HepG2 (cell line): ENCODE measurements around the gene RNASE9. TPM values are rescaled to one million over a fixed set of nuclear protein-coding genes. Genes with fewer than 3 reads are reported as not detected.

ENCODE experiments used
- ATAC-seq: fragments of 200-7000 bp; cut with Tn5 transposase; 3 replicates; pipeline ENCODE4 v1.9.1; 2020; ENCODE audit warnings: mild to moderate bottlenecking, moderate library complexity
- BruUV-seq: library from RNA; stranded (reverse); fragments of 400-500 nt; replicated peaks from 2 replicates; lab custom pipeline; 2021; lab: Mats Ljungman, UMichigan
- CTCF ChIA-PET: fragments of 300-600 bp; formaldehyde crosslinking; extraction: SDS; loops from one replicate; lab custom pipeline; 2021; ENCODE audit warnings: low total read pairs, inconsistent platforms, low intra/inter-chr PET ratio; lab: Yijun Ruan, JAX
- POLR2A ChIA-PET: fragments of 350-600 bp; sonication (Branson Sonifier 250); formaldehyde crosslinking; loops from one replicate; lab custom pipeline; 2020; ENCODE audit warnings: antibody characterized with exemption, inconsistent platforms; lab: Yijun Ruan, JAX
- DNase-seq: peaks from one replicate; pipeline ENCODE4 v3.0.0-alpha.2; 2015; ENCODE audit warnings: low spot score
- FAIRE-seq: peaks from 3 replicates; lab custom pipeline; 2011; peaks lifted over from hg19 to GRCh38; lab: Jason Lieb, UNC
- H2AFZ ChIP-seq: one replicate; pipeline ENCODE4 v1.6.1; 2011; ENCODE audit warnings: low read length, inconsistent platforms
- H3K27ac ChIP-seq: fragments of 300-600 bp; 3 replicates; pipeline ENCODE4 v1.8.0; 2011; ENCODE audit warnings: mixed run types, mild to moderate bottlenecking, mixed read lengths, low read length, inconsistent platforms; ENCODE audit not compliant: insufficient read depth; ENCODE audit errors: extremely low read length
- H3K27me3 ChIP-seq, 2 experiments: fragments of 200-600 bp in 1 of 2; 2 replicates in 1 of 2; 3 replicates in 1 of 2; pipeline versions ENCODE4 v1.6.0 to v1.8.0; 2011; ENCODE audit warnings: low read length in 2 of 2, mild to moderate bottlenecking in 2 of 2, moderate library complexity in 2 of 2, inconsistent platforms in 1 of 2; ENCODE audit not compliant: insufficient read depth in 2 of 2, control insufficient read depth in 1 of 2
- H3K36me3 ChIP-seq, 2 experiments: fragments of 200-600 bp in 1 of 2; replicated peaks in 1 of 2; 2 replicates in 1 of 2; 3 replicates in 1 of 2; pipeline versions ENCODE4 v1.5.1 to v1.8.0; 2011; ENCODE audit warnings: low read length in 2 of 2, inconsistent platforms in 1 of 2; ENCODE audit not compliant: insufficient read depth in 2 of 2, control insufficient read depth in 1 of 2
- H3K4me1 ChIP-seq: 2 replicates; pipeline ENCODE4 v1.5.1; 2012; ENCODE audit warnings: low read length, inconsistent platforms; ENCODE audit not compliant: insufficient read depth
- H3K4me2 ChIP-seq: 2 replicates; pipeline ENCODE4 v1.6.0; 2011; ENCODE audit warnings: low read depth, low read length, inconsistent platforms
- H3K4me3 ChIP-seq, 3 experiments: fragments of 200-600 bp in 1 of 3; sonication (generic), shearing (Covaris generic) in 1 of 3; replicated peaks in 1 of 3; 2 replicates each; pipeline ENCODE4 v1.5.1; 2011 to 2016; ENCODE audit warnings: low read length in 3 of 3, inconsistent platforms in 2 of 3, low read depth in 2 of 3, mild to moderate bottlenecking in 2 of 3, control low read depth in 1 of 3, mixed read lengths in 1 of 3; ENCODE audit not compliant: insufficient read depth in 1 of 3
- H3K79me2 ChIP-seq: one replicate; pipeline ENCODE4 v1.6.1; 2011; ENCODE audit warnings: low read length, inconsistent platforms; ENCODE audit not compliant: insufficient read depth
- H3K9ac ChIP-seq: 2 replicates; pipeline ENCODE4 v1.6.0; 2011; ENCODE audit warnings: mild to moderate bottlenecking, low read depth, low read length, inconsistent platforms; ENCODE audit not compliant: insufficient read depth
- H3K9me3 ChIP-seq: 2 replicates; pipeline ENCODE4 v1.5.1; 2012; ENCODE audit warnings: mild to moderate bottlenecking, low read length
- H4K20me1 ChIP-seq: 2 replicates; pipeline ENCODE4 v1.6.0; 2011; ENCODE audit warnings: inconsistent platforms, mild to moderate bottlenecking, low read length, moderate library complexity; ENCODE audit not compliant: insufficient read depth
- BCL3 ChIP-seq: sonication (generic); formaldehyde crosslinking; IDR thresholded peaks from 2 replicates; pipeline ENCODE4 v1.5.1; 2020; ENCODE audit warnings: mild to moderate bottlenecking, missing genetic modification reagents, moderate library complexity
- FOXA3 ChIP-seq: IDR thresholded peaks from 2 replicates; pipeline ENCODE4 v1.6.1; 2016; ENCODE audit warnings: missing genetic modification reagents, missing compliant biosample characterization
- PITX1 ChIP-seq: sonication (generic); formaldehyde crosslinking; IDR thresholded peaks from 2 replicates; pipeline ENCODE4 v1.5.1; 2020; ENCODE audit warnings: mild to moderate bottlenecking, missing genetic modification reagents
- SIX4 ChIP-seq: sonication (generic); formaldehyde crosslinking; IDR thresholded peaks from 2 replicates; pipeline ENCODE4 v1.4.0; 2020; ENCODE audit warnings: missing genetic modification reagents
- TARDBP ChIP-seq: sonication (generic); formaldehyde crosslinking; IDR thresholded peaks from 2 replicates; pipeline ENCODE4 v1.8.0; 2022; ENCODE audit warnings: mild to moderate bottlenecking, missing genetic modification reagents
- ZNF180 ChIP-seq: sonication (generic); formaldehyde crosslinking; IDR thresholded peaks from 2 replicates; pipeline ENCODE4 v1.4.0; 2020; ENCODE audit warnings: low read depth, missing genetic modification reagents, borderline replicate concordance
- ZNF737 ChIP-seq: sonication (generic); formaldehyde crosslinking; IDR thresholded peaks from 2 replicates; pipeline ENCODE4 v1.5.0; 2020; ENCODE audit warnings: missing genetic modification reagents, mild to moderate bottlenecking, borderline replicate concordance
- WGBS: methylation state at CpG from one replicate; pipeline ENCODE4 v1.1.6; 2017; ENCODE audit warnings: low lambda C conversion rate; 5-methylcytosine and 5-hydroxymethylcytosine counted together
- in situ Hi-C: cut with HindIII; loops from 2 replicates; pipeline ENCODE4 v1.10.0; 2017; ENCODE audit warnings: low pct_unique_long_range_greater_than_20kb; ENCODE audit not compliant: extremely low pct_ligation_motif_present
- intact Hi-C: fragments of 100-400 bp; cut with micrococcal nuclease; formaldehyde crosslinking; loops from one replicate; pipeline ENCODE4 v1.10.0; 2022; ENCODE audit not compliant: unreplicated experiment
- polyA plus RNA-seq, 8 experiments: library from polyadenylated mRNA; depleted of rRNA in 3 of 8; stranded (reverse) in 7 of 8; unstranded in 1 of 8; fragments of >200 nt; fragmentation: Illumina TruSeq in 4 of 8; extraction: Trizol in 4 of 8; gene quantifications; 2 replicates each; pipeline versions ENCODE4 v1.2.1 to v1.2.3, GENCODE V29; 2011 to 2016; ENCODE audit warnings: low read depth in 4 of 8, missing spikeins in 1 of 8, mixed read lengths in 1 of 8; ENCODE audit not compliant: insufficient read depth in 1 of 8
- total RNA-seq, 5 experiments: library from RNA; depleted of rRNA; stranded (reverse); fragments of >200 nt; fragmentation: Illumina TruSeq; extraction: Trizol; gene quantifications; 2 replicates each; pipeline ENCODE4 v1.2.3, GENCODE V29; 2016; ENCODE audit warnings: low read depth in 1 of 5
- TF ChIP-seq, protein P1 (sequence below): IDR thresholded peaks from 2 replicates; pipeline ENCODE4 v1.6.1; 2012; ENCODE audit warnings: low read depth, low read length, improper control_type of control experiment
- TF ChIP-seq, protein P2 (sequence below): sonication (generic); formaldehyde crosslinking; IDR thresholded peaks from 2 replicates; pipeline ENCODE4 v1.4.0; 2020; ENCODE audit warnings: missing genetic modification reagents

Gene RNASE9
- total and polyA plus RNA-seq, 2 of the 13 experiments (the other 11 are each of a cell fraction or from before 2014, with no cell fraction given), result not detected

- no peak for TF ChIP-seq BCL3 (CRISPR knock-in tag)
These were observed 14.0 kb downstream of the RNASE9 start (continued) for GRCh38 chr14:20546877-20547276.

GRCh38 chr14:20539906-20540305 is 20.9 kb downstream of the RNASE9 start:
- Histone ChIP-seq H3K27ac (no peak overlapping the region), H3K4me3 (no peak overlapping the region), H3K4me1 (no peaks in the 10 kb centered on the region), H3K9ac (no peak overlapping the region), H3K79me2 (no peaks in the 10 kb centered on the region), H3K27me3 (no peaks in the 10 kb centered on the region; a peak in 1 of 5 replicates), H3K9me3 (no peaks in the 10 kb centered on the region), H3K4me2 (no peak overlapping the region), H2AFZ (no peak overlapping the region)
- in situ Hi-C loops, result no loop called here
- POLR2A ChIA-PET, result no interaction called here
- ATAC-seq (no peak), DNase-seq (no peak)
- no TSS peak for BruUV-seq
- WGBS, result 18% methylated on average over 4 of the region's 4 CpGs
- no peak for TF ChIP-seq SIX4
- no peak for TF ChIP-seq PITX1 (CRISPR knock-in tag)
- TF ChIP-seq, all 625 proteins: peak for 0
- no peaks in the 10 kb centered on the region for H4K20me1 ChIP-seq
- H3K36me3 ChIP-seq, result no peaks in the 10 kb centered on the region
- intact Hi-C loops, result no loop called here
- no peak for FAIRE-seq
- CTCF ChIA-PET, result no interaction called here

DNA sequence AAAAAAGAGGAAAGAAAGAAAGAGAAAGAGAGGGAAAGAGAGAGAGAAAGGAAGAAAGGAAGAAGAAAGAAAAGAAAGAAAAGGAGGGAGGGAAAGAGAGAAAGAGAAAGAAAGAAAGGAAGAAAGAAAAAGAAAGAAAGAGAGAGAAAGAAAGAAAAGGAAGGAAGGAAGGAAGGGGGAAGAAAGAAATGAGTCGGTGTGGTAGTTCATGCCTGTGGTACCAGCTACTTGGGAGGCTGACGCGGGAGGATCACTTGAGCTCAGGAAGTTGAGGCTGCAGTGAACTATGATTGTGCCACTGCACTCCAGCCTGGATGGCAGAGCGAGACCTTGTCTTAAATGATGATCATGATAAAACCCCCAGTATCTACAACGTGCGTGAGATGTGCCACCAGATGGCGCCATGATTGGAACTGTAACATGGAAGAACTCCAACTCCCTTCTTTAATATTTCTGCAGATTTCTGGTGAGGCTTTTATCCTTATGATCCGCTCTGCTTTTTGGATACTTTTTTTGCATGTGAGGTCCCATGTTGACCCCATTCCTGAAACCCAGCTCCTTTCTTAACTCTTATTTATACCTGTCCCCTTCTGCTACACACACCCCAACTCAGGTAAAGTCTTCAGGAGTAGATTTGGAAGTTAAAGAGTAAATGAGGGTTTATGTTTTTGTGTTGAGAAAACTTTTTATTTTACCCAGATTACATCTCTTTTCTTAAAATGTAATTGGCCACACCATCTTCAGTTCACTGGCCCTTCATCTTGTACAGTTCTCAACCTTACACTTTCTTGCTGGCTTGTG is 29.9 kb downstream of the RNASE9 start:
- peak; percentile 94 for ATAC-seq
- no peak overlapping the region for H3K27ac ChIP-seq
- WGBS, result 1% methylated on average over 8 of the region's 8 CpGs
- no peak overlapping the region for H3K4me2 ChIP-seq
- H3K9me3 ChIP-seq, result no peaks in the 10 kb centered on the region
- DNase-seq, result peak; percentile 75
- no peak overlapping the region for H3K9ac ChIP-seq
- H4K20me1 ChIP-seq, result no peaks in the 10 kb centered on the region
- ChIA-PET POLR2A (no interaction called here), CTCF (interaction anchor here (2.5 to 3.4 kb wide), 2 partner anchors 75 to 78 kb away, joined by 21 to 26 read pairs; no protein-coding TSS in a partner anchor)
- peaks cover 9% of the 10 kb centered on the region; the same call in 1 of the 2 replicates for H3K4me1 ChIP-seq
- intact Hi-C loops, result loop anchor here (1.0 to 5.0 kb wide), 3 partner anchors 75 to 160 kb away; no protein-coding TSS in a partner anchor
- H3K27me3 ChIP-seq, result no peaks in the 10 kb centered on the region; a peak in 2 of 5 replicates
- no peaks in the 10 kb centered on the region for H3K36me3 ChIP-seq
- H2AFZ ChIP-seq, result no peak overlapping the region
- peak; percentile 63 for FAIRE-seq
- in situ Hi-C loops, result loop anchor here (5.0 kb wide), 1 partner anchor 76 kb away; no protein-coding TSS in a partner anchor
- BruUV-seq, result no TSS peak
- no peak overlapping the region for H3K4me3 ChIP-seq
- H3K79me2 ChIP-seq, result no peaks in the 10 kb centered on the region
- TF ChIP-seq TARDBP (CRISPR knock-in tag) (no peak), FOXA3 (CRISPR knock-in tag) (peak; percentile 67; the same call in 1 of the 2 replicates), ZNF180 (CRISPR knock-in tag) (no peak), ZNF737 (CRISPR knock-in tag) (no peak)
- TF ChIP-seq, protein P1, sequence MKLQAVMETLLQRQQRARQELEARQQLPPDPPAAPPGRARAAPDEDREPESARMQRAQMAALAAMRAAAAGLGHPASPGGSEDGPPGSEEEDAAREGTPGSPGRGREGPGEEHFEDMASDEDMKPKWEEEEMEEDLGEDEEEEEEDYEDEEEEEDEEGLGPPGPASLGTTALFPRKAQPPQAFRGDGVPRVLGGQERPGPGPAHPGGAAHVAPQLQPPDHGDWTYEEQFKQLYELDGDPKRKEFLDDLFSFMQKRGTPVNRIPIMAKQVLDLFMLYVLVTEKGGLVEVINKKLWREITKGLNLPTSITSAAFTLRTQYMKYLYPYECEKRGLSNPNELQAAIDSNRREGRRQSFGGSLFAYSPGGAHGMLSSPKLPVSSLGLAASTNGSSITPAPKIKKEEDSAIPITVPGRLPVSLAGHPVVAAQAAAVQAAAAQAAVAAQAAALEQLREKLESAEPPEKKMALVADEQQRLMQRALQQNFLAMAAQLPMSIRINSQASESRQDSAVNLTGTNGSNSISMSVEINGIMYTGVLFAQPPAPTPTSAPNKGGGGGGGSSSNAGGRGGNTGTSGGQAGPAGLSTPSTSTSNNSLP, result 0 out of 2 replicates have a peak, but pooled peaks have one; percentile 29
- TF ChIP-seq, protein P2, sequence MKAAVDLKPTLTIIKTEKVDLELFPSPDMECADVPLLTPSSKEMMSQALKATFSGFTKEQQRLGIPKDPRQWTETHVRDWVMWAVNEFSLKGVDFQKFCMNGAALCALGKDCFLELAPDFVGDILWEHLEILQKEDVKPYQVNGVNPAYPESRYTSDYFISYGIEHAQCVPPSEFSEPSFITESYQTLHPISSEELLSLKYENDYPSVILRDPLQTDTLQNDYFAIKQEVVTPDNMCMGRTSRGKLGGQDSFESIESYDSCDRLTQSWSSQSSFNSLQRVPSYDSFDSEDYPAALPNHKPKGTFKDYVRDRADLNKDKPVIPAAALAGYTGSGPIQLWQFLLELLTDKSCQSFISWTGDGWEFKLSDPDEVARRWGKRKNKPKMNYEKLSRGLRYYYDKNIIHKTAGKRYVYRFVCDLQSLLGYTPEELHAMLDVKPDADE, result no peak
